T-helper 1 cell treated with Interleukin-12 subunit alpha and Interleukin-12 subunit beta and Interleukin-4 antibody, amounts not matched to agents 30 μg/mL and 1 μg/mL, for 36 hours (primary cell): ENCODE results near the gene DMD.

Experiments used
- H3K27ac Mint-ChIP-seq: one replicate; pipeline ENCODE4 v1.8.0; 2021; ENCODE audit warnings: mild to moderate bottlenecking, mixed read lengths
- H3K27me3 Mint-ChIP-seq: one replicate; pipeline ENCODE4 v1.8.0; 2021; ENCODE audit warnings: low read depth, mixed read lengths
- H3K36me3 Mint-ChIP-seq: one replicate; pipeline ENCODE4 v1.8.0; 2021; ENCODE audit warnings: low read depth, mixed read lengths
- H3K4me1 Mint-ChIP-seq: one replicate; pipeline ENCODE4 v1.8.0; 2021; ENCODE audit warnings: low read depth, mixed read lengths
- H3K4me3 Mint-ChIP-seq: one replicate; pipeline ENCODE4 v1.8.0; 2021; ENCODE audit warnings: mild to moderate bottlenecking, moderate library complexity, mixed read lengths
- H3K9me3 Mint-ChIP-seq: one replicate; pipeline ENCODE4 v1.8.0; 2021; ENCODE audit warnings: mixed read lengths

Gene DMD

DNA sequence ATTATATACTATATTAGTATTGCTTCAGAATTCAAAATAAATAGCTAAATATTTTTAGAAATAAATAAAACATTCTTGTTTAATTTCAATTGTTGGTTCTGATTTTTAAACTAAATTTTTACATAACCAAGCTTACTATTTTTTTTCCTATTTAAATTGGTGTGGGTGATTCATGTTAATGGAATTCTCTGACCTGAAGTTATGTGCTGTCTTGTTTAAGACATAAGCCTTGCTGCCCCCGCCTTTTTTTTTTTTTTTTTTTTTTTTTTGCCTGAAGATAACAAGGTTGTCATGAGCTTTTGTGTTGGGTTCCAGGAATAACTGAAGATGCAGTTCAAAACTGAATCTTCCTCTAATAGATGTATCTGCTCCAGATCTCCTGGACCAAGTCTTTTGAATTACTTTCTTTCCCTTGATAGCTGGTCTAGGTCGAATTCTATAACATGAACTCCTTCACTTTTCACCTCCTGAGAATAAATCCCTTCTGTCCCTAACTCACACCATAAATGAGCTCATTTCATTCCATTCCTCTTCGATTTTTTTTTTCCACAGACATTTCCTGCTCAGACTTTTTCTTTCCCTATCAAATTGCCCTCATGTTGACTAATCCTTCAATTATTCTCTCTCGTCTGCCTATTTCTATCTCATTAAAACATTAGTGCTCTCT, 1878.1 kb downstream of the DMD start:
- no peaks in the 10 kb centered on the region for H3K36me3 Mint-ChIP-seq
- no peak overlapping the region for H3K4me3 Mint-ChIP-seq
- no peak overlapping the region for H3K27ac Mint-ChIP-seq
- H3K9me3 Mint-ChIP-seq: no peaks in the 10 kb centered on the region
- H3K27me3 Mint-ChIP-seq: no peaks in the 10 kb centered on the region
- H3K4me1 Mint-ChIP-seq: no peaks in the 10 kb centered on the region

DNA sequence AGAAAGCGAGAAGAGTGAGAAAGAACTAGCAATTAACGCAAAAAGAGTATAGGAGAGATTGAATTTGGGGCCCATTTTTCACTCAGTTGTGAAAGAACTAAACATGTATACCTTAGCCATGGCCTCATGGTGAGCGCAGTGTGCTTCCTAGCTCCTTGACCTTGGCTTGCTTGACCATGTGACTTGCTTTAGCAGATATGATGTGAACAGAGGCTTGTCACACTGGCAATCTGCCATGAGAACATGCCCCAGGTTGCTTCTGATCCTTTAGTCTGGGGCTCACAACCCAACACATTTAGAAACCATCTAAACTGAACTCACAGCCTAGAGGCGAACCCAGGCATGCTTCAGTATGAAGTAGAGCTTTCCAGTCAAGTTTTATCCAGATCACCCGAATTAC, 1879.4 kb downstream of the DMD start:
- H3K36me3 Mint-ChIP-seq: no peaks in the 10 kb centered on the region
- no peak overlapping the region for H3K4me3 Mint-ChIP-seq
- H3K9me3 Mint-ChIP-seq: no peaks in the 10 kb centered on the region
- no peaks in the 10 kb centered on the region for H3K27me3 Mint-ChIP-seq
- no peak overlapping the region for H3K27ac Mint-ChIP-seq
- no peaks in the 10 kb centered on the region for H3K4me1 Mint-ChIP-seq

DNA sequence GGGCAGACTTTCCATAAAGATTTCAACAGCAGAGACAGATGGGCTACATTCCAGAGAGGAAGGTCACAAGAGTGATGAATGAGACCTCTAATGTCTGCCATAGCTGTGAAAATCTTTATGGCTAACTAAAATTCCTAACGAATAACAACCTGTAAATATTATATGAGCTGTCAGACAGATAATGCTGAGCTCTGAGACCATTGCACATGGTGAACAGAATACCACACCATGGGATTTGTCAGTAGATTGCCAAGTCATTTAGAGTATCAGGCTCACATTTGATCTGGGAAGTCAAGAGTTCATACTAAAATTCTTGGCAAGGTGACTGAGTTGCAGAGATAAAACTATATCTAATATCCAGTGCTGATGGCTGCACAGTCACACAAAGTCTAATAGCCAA, 1880.3 kb downstream of the DMD start:
- Mint-ChIP-seq H3K27me3 (no peaks in the 10 kb centered on the region), H3K9me3 (no peaks in the 10 kb centered on the region), H3K4me3 (no peak overlapping the region), H3K27ac (no peak overlapping the region), H3K36me3 (no peaks in the 10 kb centered on the region), H3K4me1 (no peaks in the 10 kb centered on the region)

DNA sequence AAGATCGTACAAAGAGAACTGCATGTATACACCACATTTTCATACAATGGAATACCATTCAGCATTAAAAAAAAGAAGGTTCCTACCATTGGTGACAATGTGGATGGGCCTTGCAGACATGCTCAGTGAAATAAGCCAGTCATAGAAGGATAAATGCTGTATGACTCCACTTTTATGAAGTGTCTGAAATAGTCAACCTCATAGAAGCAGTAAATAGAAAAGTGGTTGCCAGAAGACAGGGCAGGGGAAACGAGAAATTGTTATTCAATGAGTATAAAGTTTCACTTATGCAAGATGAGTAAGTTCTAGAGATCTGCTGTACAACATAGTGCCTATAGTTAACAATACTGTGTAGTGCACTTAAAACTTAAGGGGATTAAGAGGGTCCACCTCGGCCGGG, 1882.1 kb downstream of the DMD start:
- Mint-ChIP-seq H3K36me3 (no peaks in the 10 kb centered on the region), H3K9me3 (no peaks in the 10 kb centered on the region), H3K4me3 (no peak overlapping the region), H3K27ac (no peak overlapping the region), H3K27me3 (no peaks in the 10 kb centered on the region), H3K4me1 (no peaks in the 10 kb centered on the region)

DNA sequence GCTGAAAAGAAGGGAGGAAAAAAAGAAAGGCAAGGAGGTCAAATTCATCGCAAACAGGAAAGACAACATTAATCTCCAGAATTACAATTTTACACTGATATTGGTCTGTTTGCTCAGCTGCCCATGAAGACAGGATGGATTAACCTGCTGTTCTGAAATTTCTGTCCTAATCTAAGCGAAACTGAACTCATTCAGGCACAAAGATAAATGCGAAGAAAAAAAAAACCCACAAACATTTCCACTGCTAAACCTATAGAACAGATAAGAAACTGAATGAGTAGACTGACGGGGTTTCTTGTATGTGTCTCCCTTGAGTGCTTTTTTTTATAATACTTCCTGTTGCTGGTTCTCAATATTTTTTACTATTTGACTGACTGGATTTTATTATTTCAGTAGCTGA, 1887.7 kb downstream of the DMD start:
- no peak overlapping the region for H3K4me3 Mint-ChIP-seq
- H3K9me3 Mint-ChIP-seq: no peaks in the 10 kb centered on the region
- no peak overlapping the region for H3K27ac Mint-ChIP-seq
- peaks cover 3% of the 10 kb centered on the region for H3K27me3 Mint-ChIP-seq
- H3K4me1 Mint-ChIP-seq: peaks cover 2% of the 10 kb centered on the region
- H3K36me3 Mint-ChIP-seq: no peaks in the 10 kb centered on the region

DNA sequence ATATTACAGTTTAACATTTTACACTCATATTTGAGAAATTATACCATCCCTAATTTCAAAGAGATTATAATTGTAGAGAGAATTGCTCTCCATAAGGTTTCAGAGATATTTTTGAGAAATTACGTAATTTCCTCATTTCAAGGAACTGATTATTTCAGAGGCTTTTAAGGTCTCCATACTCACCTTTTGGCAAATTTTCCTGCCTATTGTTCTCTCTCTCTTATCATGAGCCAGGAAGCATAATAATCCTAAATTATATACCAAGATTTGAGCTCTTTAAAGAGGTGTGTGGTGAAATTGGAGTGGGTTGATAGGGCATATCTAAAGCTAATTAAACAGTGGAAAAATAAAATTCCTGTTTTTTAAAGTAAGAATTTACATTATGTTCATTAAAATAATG, 1890.6 kb downstream of the DMD start:
- Mint-ChIP-seq H3K36me3 (no peaks in the 10 kb centered on the region), H3K9me3 (no peaks in the 10 kb centered on the region), H3K4me1 (peaks cover 2% of the 10 kb centered on the region), H3K27ac (no peak overlapping the region), H3K27me3 (peaks cover 3% of the 10 kb centered on the region), H3K4me3 (no peak overlapping the region)

DNA sequence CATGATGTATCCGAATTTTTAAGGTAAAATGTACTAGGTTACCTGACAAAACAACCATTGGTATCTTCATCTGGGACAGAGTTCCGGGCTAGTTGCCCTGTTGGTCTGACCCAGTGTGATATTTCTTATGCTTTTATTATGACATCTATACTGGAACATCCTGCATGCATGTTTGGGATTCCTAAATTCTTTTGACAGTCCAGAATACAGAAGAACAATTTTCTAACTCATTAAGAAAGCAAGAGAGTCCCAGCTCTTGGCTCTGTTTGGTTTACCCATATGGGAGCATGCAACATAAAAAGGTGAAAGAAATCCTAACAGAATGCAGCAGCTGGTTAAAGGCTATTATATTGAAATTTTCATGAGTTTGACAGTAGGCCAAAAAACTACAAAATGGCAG, 1891.8 kb downstream of the DMD start:
- Mint-ChIP-seq H3K27ac (no peak overlapping the region), H3K27me3 (peaks cover 3% of the 10 kb centered on the region), H3K36me3 (no peaks in the 10 kb centered on the region), H3K4me1 (peaks cover 2% of the 10 kb centered on the region), H3K9me3 (no peaks in the 10 kb centered on the region), H3K4me3 (no peak overlapping the region)

DNA sequence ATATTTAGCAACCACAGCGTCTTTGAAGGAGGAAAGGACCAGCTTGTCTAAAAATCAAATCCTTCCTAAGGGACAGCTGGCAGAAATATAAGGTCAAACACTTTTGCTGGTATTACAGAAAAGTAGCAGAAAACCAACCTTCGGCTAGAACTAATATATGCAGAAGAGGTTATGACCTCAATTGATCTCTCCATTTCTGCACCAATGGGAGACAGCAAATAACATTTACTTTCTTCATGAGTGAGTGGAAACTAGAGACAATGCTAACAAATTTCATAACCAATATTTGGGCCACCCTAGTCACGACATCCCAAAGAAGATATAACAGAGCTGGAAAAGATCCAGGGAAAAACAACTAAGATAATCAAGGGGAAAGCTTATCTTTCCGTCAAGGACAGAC, 1892.5 kb downstream of the DMD start:
- peaks cover 3% of the 10 kb centered on the region for H3K27me3 Mint-ChIP-seq
- H3K9me3 Mint-ChIP-seq: no peaks in the 10 kb centered on the region
- no peaks in the 10 kb centered on the region for H3K36me3 Mint-ChIP-seq
- H3K4me1 Mint-ChIP-seq: peaks cover under 1% of the 10 kb centered on the region
- no peak overlapping the region for H3K27ac Mint-ChIP-seq
- no peak overlapping the region for H3K4me3 Mint-ChIP-seq

DNA sequence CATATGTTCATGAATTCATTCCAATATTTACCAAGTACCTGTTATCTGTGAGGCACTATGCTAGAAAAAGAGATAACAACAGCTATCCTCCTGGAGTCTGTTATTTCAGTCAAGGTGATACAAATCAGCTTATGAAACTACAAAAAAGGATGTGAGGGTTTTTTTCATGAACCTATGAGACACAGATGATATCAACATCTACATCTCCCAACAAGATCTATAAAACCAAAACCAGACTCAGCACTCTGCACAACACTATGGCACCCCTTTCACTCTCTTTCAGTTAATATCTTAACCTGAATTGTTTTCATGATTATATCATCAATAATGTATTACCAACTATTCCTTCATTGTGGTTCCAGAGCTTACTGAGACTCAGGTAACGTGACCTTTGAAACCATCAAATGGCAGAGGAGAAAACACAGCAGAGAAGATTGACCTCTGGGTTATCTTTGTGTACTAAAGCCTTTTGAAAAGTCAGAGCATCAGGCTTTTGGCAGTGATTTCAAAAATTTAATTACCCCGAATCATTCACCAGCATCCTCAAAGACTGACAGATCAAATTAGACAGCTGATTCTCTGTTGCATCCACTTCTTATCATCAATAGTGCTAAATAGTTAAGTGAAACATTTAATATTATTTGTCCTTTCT, 1894.9 kb downstream of the DMD start:
- no peaks in the 10 kb centered on the region for H3K27me3 Mint-ChIP-seq
- no peak overlapping the region for H3K4me3 Mint-ChIP-seq
- H3K36me3 Mint-ChIP-seq: no peaks in the 10 kb centered on the region
- H3K27ac Mint-ChIP-seq: no peak overlapping the region
- H3K9me3 Mint-ChIP-seq: no peaks in the 10 kb centered on the region
- no peaks in the 10 kb centered on the region for H3K4me1 Mint-ChIP-seq

DNA sequence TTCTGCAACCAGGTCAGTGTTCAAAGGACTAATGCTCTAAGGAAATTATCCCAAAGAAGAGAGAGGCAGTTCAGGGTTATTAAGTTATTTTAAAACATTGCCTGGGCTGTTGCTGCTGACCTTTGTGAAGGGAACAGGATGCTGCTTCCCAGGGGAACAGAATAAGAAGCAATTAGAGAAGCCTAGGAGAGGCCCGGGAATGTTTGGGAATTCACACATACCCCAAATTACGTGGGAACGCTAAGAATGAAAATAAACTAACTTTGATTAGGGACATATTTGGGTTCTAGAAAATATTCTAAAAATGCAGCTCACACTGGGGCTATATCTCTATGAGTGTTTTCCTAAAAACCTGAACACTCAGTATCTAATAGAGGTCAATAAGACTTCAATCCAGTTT, 1896.4 kb downstream of the DMD start:
- H3K36me3 Mint-ChIP-seq: no peaks in the 10 kb centered on the region
- H3K4me1 Mint-ChIP-seq: no peaks in the 10 kb centered on the region
- H3K4me3 Mint-ChIP-seq: no peak overlapping the region
- no peak overlapping the region for H3K27ac Mint-ChIP-seq
- no peaks in the 10 kb centered on the region for H3K27me3 Mint-ChIP-seq
- no peaks in the 10 kb centered on the region for H3K9me3 Mint-ChIP-seq

DNA sequence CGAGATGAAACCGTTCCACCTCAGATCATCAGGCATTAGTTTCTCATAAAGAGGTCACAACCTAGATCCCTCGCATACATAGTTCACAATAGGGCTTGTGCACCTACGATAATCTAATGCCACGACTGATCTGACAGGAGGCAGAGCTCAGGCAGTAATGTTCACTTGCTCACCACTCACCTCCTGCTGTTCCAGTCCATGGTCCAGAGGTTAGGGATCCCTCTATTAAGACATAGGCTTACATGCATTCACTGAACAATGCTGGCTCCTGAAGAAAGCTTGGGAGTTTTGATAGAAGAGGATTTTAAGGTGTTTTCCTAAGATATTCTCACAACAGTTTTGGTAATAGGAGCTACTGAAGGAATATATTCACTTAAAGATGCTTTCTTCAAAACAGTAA, 1903.4 kb downstream of the DMD start:
- H3K27me3 Mint-ChIP-seq: peaks cover 10% of the 10 kb centered on the region
- H3K9me3 Mint-ChIP-seq: no peaks in the 10 kb centered on the region
- H3K36me3 Mint-ChIP-seq: no peaks in the 10 kb centered on the region
- no peaks in the 10 kb centered on the region for H3K4me1 Mint-ChIP-seq
- no peak overlapping the region for H3K4me3 Mint-ChIP-seq
- H3K27ac Mint-ChIP-seq: no peak overlapping the region

DNA sequence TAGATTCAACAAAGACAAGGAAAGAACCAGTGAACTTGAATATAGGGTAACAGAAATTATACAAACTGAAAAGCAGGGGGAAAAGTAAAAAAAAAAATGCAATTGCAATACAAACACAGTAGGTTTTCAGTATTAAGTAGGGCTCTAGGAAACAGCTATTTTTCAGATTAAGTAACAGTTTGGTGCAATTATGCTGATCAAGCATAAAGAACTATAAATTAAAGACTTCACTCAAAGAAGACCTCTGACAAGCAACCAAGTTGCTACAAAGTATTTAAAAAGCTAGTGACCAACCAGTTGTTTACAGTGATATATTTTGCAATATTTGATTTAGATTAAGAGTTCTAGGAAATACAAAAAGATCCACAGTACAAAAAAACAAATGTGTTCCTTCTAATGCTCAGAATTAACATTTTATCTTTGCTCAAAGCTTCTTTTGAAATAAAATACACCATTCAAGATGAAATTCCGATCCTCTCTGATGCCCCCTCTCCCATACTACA, 1908.7 kb downstream of the DMD start:
- H3K27ac Mint-ChIP-seq: no peak overlapping the region
- no peaks in the 10 kb centered on the region for H3K9me3 Mint-ChIP-seq
- no peaks in the 10 kb centered on the region for H3K4me1 Mint-ChIP-seq
- peaks cover 10% of the 10 kb centered on the region for H3K27me3 Mint-ChIP-seq
- no peak overlapping the region for H3K4me3 Mint-ChIP-seq
- H3K36me3 Mint-ChIP-seq: no peaks in the 10 kb centered on the region

DNA sequence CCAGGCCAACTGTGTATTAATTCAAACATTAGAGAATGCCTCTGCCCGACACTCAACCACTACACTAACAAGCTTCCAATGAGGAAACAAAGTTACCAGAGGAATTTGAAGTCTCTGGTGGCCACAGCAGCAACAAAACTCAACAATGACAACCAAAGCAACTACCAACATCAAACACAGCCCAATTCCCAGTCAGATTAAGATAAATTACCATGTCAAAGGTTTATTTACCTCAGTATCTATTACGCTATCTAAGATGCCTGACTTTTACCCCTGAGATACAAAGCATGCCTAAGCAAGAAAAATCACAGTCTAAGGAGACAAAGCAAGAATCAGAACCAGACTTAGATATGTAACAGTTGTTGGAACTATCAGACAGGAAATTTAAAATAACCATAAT, 1909.4 kb downstream of the DMD start:
- Mint-ChIP-seq H3K27me3 (peaks cover 10% of the 10 kb centered on the region), H3K4me3 (no peak overlapping the region), H3K9me3 (no peaks in the 10 kb centered on the region), H3K27ac (no peak overlapping the region), H3K4me1 (no peaks in the 10 kb centered on the region), H3K36me3 (no peaks in the 10 kb centered on the region)

DNA sequence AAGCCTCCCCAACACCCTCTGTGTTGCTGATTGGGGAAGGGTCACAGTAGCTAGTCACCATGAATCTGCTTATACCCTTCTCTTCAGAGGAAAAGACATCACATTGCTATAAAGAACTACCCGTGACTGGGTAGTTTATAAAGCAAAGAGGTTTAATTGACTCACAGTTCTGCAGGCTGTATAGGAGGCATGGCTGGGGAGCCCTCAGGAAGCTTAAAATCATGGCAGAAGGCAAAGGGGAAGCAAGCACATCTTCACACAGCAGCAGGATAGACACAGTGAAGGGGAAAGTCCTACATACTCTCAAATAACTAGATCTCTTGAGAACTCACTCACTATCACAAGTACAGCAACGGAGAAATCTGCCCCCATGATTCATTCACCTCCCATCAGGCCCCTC, 1910.1 kb downstream of the DMD start:
- Mint-ChIP-seq H3K27me3 (peaks cover 10% of the 10 kb centered on the region), H3K9me3 (no peaks in the 10 kb centered on the region), H3K36me3 (no peaks in the 10 kb centered on the region), H3K4me3 (no peak overlapping the region), H3K4me1 (no peaks in the 10 kb centered on the region), H3K27ac (no peak overlapping the region)

DNA sequence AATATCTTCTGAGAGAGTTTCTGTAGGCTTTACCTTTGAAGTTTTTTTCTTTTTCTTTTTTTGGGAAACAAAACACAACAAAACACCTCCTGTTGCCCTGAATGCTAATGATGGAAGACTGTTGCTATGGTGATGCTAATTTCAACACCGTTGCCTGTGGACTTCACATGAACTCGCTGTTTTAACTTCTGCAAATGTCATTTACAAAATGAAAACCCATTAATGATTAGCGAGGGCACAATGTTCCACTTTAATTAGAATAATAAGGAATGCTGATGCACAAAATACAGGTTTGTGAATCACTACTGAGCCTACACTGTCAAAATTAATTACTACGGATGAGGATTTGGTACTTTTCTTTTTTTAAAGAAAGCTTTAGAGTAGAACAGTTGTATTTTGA, 1912.4 kb downstream of the DMD start:
- Mint-ChIP-seq H3K27me3 (peaks cover 6% of the 10 kb centered on the region), H3K9me3 (no peaks in the 10 kb centered on the region), H3K36me3 (no peaks in the 10 kb centered on the region), H3K27ac (no peak overlapping the region), H3K4me3 (no peak overlapping the region), H3K4me1 (no peaks in the 10 kb centered on the region)
